GM23338 (cell line): Measurements from ENCODE around the gene COL4A2. TPM values are rescaled to one million over a fixed set of nuclear protein-coding genes. Genes with fewer than 3 reads are reported as not detected.
A peak's percentile ranks its signal among the peaks of the same experiment; 100 is the strongest.

Experiments
- ATAC-seq: fragments of 200-7000 bp; cut with Tn5 transposase; 3 replicates; pipeline ENCODE4 v1.9.1; 2020
- DNase-seq: peaks from one replicate; pipeline ENCODE4 v3.0.0-alpha.2; 2015; ENCODE audit warnings: low spot score
- H2AFZ ChIP-seq: fragments of 200-600 bp; sonication (generic); 2 replicates; pipeline ENCODE4 v1.8.0; 2016; ENCODE audit warnings: antibody characterized with exemption, mild to moderate bottlenecking, moderate library complexity
- H3F3A ChIP-seq: fragments of 200-600 bp; sonication (generic); replicated peaks from 2 replicates; pipeline ENCODE4 v1.8.0; 2017; ENCODE audit warnings: antibody characterized with exemption, mixed run types, low read depth
- H3K27ac ChIP-seq: fragments of 200-600 bp; sonication (generic); 2 replicates; pipeline ENCODE4 v1.6.1; 2016; ENCODE audit warnings: low read depth
- H3K27me3 ChIP-seq: fragments of 200-600 bp; sonication (generic); 2 replicates; pipeline ENCODE4 v1.8.0; 2016; ENCODE audit warnings: mild to moderate bottlenecking, mixed run types, moderate library complexity; ENCODE audit not compliant: insufficient read depth
- H3K36me3 ChIP-seq: fragments of 200-600 bp; sonication (generic); 2 replicates; pipeline ENCODE4 v1.8.0; 2016; ENCODE audit warnings: mild to moderate bottlenecking; ENCODE audit not compliant: insufficient read depth
- H3K4me1 ChIP-seq: fragments of 200-600 bp; sonication (generic); 2 replicates; pipeline ENCODE4 v1.8.0; 2016; ENCODE audit warnings: mild to moderate bottlenecking, moderate library complexity; ENCODE audit not compliant: insufficient read depth
- H3K4me2 ChIP-seq: fragments of 200-600 bp; sonication (generic); 2 replicates; pipeline ENCODE4 v1.7.1; 2017; ENCODE audit warnings: mixed run types
- H3K4me3 ChIP-seq: fragments of 200-600 bp; sonication (generic); 2 replicates; pipeline ENCODE4 v1.6.1; 2016; ENCODE audit warnings: mixed run types
- H3K79me2 ChIP-seq: fragments of 200-600 bp; sonication (generic); replicated peaks from 2 replicates; pipeline ENCODE4 v1.8.0; 2017; ENCODE audit warnings: mild to moderate bottlenecking; ENCODE audit not compliant: insufficient read depth
- H3K9me2 ChIP-seq: fragments of 200-600 bp; sonication (generic); 2 replicates; pipeline ENCODE4 v1.8.0; 2017; ENCODE audit not compliant: insufficient read depth
- H4K20me1 ChIP-seq: fragments of 200-600 bp; sonication (generic); replicated peaks from 2 replicates; pipeline ENCODE4 v1.8.0; 2017; ENCODE audit warnings: mild to moderate bottlenecking; ENCODE audit not compliant: insufficient read depth
- H3K27ac Mint-ChIP-seq: 2 replicates; pipeline ENCODE4 v1.8.0; 2020; ENCODE audit warnings: inconsistent platforms, mild to moderate bottlenecking, moderate library complexity, mixed read lengths
- H3K27me3 Mint-ChIP-seq: 3 replicates; pipeline ENCODE4 v1.8.0; 2022; ENCODE audit warnings: low read depth, mild to moderate bottlenecking, moderate library complexity, mixed read lengths, inconsistent platforms; ENCODE audit not compliant: insufficient read depth, poor library complexity
- H3K36me3 Mint-ChIP-seq: 3 replicates; pipeline ENCODE4 v1.8.0; 2021; ENCODE audit warnings: low read depth, mild to moderate bottlenecking, inconsistent platforms, moderate library complexity, mixed read lengths
- H3K4me1 Mint-ChIP-seq: 3 replicates; pipeline ENCODE4 v1.8.0; 2020; ENCODE audit warnings: mild to moderate bottlenecking, inconsistent platforms, mixed read lengths
- H3K4me3 Mint-ChIP-seq: 3 replicates; pipeline ENCODE4 v1.8.0; 2021; ENCODE audit warnings: moderate library complexity, mild to moderate bottlenecking, inconsistent platforms, mixed read lengths
- H3K9me3 Mint-ChIP-seq: 3 replicates; pipeline ENCODE4 v1.8.0; 2020; ENCODE audit warnings: moderate library complexity, mild to moderate bottlenecking, inconsistent platforms, mixed read lengths
- EZH2 ChIP-seq: fragments of 200-600 bp; sonication (generic); IDR thresholded peaks from one replicate; pipeline ENCODE4 v1.8.0; 2017; ENCODE audit warnings: antibody characterized with exemption, mild to moderate bottlenecking, low read depth; ENCODE audit not compliant: unreplicated experiment
- JUNB ChIP-seq: IDR thresholded peaks from one replicate; pipeline ENCODE4 v1.6.1; 2016; ENCODE audit warnings: antibody characterized with exemption; ENCODE audit not compliant: unreplicated experiment
- NANOG ChIP-seq: IDR thresholded peaks from 2 replicates; pipeline ENCODE4 v1.6.1; 2016; ENCODE audit warnings: antibody characterized with exemption, borderline replicate concordance
- POLR2AphosphoS5 ChIP-seq: IDR thresholded peaks from 2 replicates; pipeline ENCODE4 v1.6.1; 2016; ENCODE audit warnings: antibody characterized with exemption, low read depth
- REST ChIP-seq: IDR thresholded peaks from one replicate; pipeline ENCODE4 v1.6.1; 2018; ENCODE audit warnings: antibody characterized with exemption; ENCODE audit not compliant: unreplicated experiment
- ZNF114 ChIP-seq: fragments of 250-450 bp; sonication (Bioruptor Pico); IDR thresholded peaks from 2 replicates; pipeline ENCODE4 v1.5.0; 2020; ENCODE audit warnings: mild to moderate bottlenecking, moderate library complexity
- ZNF462 ChIP-seq: fragments of 250-450 bp; sonication (Bioruptor Pico); IDR thresholded peaks from 2 replicates; pipeline ENCODE4 v1.5.0; 2020; ENCODE audit warnings: mild to moderate bottlenecking, moderate library complexity
- polyA plus RNA-seq: library from polyadenylated mRNA; unstranded; fragments of >200 nt; fragmentation: Nextera tagmentation; extraction: Ambion mirVana; gene quantifications from 2 replicates; pipeline ENCODE4 v1.2.1, GENCODE V29; 2016
- total RNA-seq: library from RNA; depleted of rRNA; stranded (reverse); fragments of >200 nt; shearing (Covaris generic); gene quantifications from 2 replicates; pipeline ENCODE4 v1.2.3, GENCODE V29; 2014

COL4A2 gene
- total and polyA plus RNA-seq, 2 experiments from 2014 or later: 37.4 to 131 TPM

GRCh38 chr13:110551284-110551683, 244.2 kb downstream of the COL4A2 start (continued):
- TF ChIP-seq ZNF462 (no peak), POLR2AphosphoS5 (no peak), JUNB (no peak)

- ATAC-seq (no peak), DNase-seq (no peak)
- Histone ChIP-seq H4K20me1 (peaks cover 26% of the 10 kb centered on the region), H3F3A (no peaks in the 10 kb centered on the region), H3K4me2 (no peak overlapping the region), H3K27ac (0 out of 2 replicates have a peak overlapping the region, but pooled peaks have one; percentile 39), H3K9me2 (no peaks in the 10 kb centered on the region), H3K36me3 (peaks cover 4% of the 10 kb centered on the region; the same call in 1 of the 2 replicates), H3K79me2 (peaks cover 86% of the 10 kb centered on the region), H2AFZ (no peak overlapping the region), H3K4me1 (no peaks in the 10 kb centered on the region; the same call in 1 of the 2 replicates), H3K4me3 (no peak overlapping the region), H3K27me3 (no peaks in the 10 kb centered on the region)
- H3K4me1 Mint-ChIP-seq: peaks cover 6% of the 10 kb centered on the region; the same call in 2 of the 3 replicates
- no peak overlapping the region for H3K27ac Mint-ChIP-seq
- peaks cover 8% of the 10 kb centered on the region for H3K36me3 Mint-ChIP-seq
- peaks cover 4% of the 10 kb centered on the region for H3K27me3 Mint-ChIP-seq
- H3K9me3 Mint-ChIP-seq: 0 out of 3 replicates have a peak, but pooled peaks cover 3% of the 10 kb centered on the region
- H3K4me3 Mint-ChIP-seq: no peak overlapping the region
- TF ChIP-seq REST (no peak), NANOG (no peak), ZNF114 (CRISPR knock-in tag) (no peak), JUNB (no peak), EZH2 (no peak)
Measured at GRCh38 chr13:110552767-110553166, 245.7 kb downstream of the COL4A2 start.
